Measurements from ENCODE around the gene GHRL. TPM values are rescaled to one million over a fixed set of nuclear protein-coding genes. Genes with fewer than 3 reads are reported as not detected.
A peak's percentile ranks its signal among the peaks of the same experiment; 100 is the strongest.

GHRL gene
- total RNA-seq, 1 donor from 2014 or later: 2.2 TPM

DNA sequence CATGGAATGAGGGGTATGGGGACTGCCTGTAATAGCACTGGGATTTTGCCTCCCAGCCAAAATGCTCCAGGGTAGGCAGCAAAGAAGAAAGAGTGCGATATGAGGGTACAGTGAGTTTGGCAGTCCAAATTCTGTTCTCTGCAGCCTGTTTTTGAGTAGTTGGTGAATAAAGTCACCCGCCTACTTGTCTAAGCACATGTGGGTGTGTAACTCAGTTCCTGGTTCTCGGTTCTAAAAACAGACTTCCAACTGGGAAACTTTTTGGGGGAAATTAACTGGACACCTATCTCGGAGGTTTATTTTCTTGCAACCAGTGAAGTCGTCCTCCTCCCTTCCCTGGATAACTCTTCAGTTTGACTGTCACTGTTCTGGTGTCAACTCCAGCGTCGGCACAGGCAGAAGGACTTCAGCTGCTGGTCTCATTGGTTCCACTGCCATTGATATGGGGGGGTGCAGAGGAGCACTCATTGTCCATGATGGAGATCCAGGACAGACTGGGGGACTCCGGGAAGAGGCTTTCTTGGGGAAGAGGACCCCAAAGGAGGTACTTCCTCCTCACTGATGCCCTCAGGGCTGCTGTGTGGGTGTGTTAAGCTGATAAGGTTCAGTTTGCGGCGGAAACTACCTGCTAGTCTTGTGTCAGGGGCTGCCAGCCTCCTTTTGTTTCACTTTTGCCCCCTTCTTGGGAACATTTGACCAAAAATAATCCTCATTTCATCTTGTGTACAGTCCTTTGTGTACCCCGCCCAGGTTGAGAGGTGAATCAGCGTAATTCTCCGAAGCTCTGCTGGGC is 13.2 kb downstream of the GHRL start:
- Histone ChIP-seq H3K4me3 (no peak overlapping the region), H3K27me3 (no peaks in the 10 kb centered on the region), H3K4me1 (no peaks in the 10 kb centered on the region), H3K36me3 (peaks cover 68% of the 10 kb centered on the region), H3K9me3 (no peaks in the 10 kb centered on the region), H3K27ac (no peak overlapping the region)
- TF ChIP-seq, protein P1, sequence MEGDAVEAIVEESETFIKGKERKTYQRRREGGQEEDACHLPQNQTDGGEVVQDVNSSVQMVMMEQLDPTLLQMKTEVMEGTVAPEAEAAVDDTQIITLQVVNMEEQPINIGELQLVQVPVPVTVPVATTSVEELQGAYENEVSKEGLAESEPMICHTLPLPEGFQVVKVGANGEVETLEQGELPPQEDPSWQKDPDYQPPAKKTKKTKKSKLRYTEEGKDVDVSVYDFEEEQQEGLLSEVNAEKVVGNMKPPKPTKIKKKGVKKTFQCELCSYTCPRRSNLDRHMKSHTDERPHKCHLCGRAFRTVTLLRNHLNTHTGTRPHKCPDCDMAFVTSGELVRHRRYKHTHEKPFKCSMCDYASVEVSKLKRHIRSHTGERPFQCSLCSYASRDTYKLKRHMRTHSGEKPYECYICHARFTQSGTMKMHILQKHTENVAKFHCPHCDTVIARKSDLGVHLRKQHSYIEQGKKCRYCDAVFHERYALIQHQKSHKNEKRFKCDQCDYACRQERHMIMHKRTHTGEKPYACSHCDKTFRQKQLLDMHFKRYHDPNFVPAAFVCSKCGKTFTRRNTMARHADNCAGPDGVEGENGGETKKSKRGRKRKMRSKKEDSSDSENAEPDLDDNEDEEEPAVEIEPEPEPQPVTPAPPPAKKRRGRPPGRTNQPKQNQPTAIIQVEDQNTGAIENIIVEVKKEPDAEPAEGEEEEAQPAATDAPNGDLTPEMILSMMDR (IDR thresholded peaks at IDR 0.05): no peak
- ATAC-seq: no peak
- peak; percentile 18 for DNase-seq
- intact Hi-C loops (cut with DNase I): no loop called here

DNA sequence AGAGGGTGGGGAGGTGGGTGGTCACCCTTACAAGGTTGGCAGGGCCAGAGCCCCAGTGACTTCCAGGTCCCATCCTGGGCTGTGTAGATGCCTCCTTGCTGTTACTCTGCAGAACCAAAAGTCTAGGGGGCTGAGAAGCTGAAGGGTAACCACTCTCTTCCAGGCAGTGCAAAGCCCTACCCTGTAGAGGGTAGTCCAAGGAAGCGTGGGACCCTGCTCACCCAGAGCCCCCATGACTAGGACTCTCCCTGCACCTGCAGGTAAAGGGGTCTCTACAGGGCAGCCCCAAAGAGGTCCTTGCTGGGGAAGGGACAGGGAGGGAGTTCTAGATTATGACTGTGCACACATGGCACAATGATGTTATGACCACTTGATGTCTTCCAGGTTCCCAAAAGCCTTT is 14.2 kb downstream of the GHRL start:
- H3K27me3 ChIP-seq: no peaks in the 10 kb centered on the region

DNA sequence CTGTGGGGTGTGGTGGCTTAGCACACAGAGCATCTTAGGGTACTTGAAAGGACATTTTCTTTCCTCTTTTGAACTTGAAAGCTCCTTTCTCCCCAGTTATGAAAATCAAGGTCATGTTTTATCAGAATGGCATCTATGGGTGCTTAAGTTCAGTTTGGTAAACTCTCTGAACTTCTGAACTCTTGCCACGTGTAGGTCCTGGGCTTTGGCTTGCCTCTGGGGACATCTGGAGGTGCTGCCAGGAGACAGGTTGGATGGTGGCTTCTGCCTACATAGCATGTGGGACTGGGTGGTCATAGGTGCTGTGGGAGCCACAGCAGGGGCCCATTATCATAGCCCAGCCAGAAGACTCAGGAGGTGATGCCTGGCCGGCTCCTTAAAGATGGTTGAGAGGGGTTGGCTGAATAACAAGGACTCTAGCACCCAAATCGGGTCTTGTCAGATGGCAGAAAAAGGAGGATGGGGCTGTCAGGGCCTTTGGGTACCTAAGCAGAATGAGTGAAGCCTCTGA is 15.6 kb downstream of the GHRL start:
- Histone ChIP-seq H3K9me3 (no peaks in the 10 kb centered on the region), H3K36me3 (peaks cover 73% of the 10 kb centered on the region), H3K27me3 (no peaks in the 10 kb centered on the region), H3K4me3 (no peak overlapping the region), H3K27ac (no peak overlapping the region), H3K4me1 (peaks cover 14% of the 10 kb centered on the region)
- TF ChIP-seq, protein P1 (IDR thresholded peaks at IDR 0.05): no peak
- no peak for DNase-seq
- intact Hi-C loops (cut with DNase I): no loop called here
- no peak for ATAC-seq

More for the DNA sequence above, 14.2 kb downstream of the GHRL start:
- H3K9me3 ChIP-seq: no peaks in the 10 kb centered on the region
- peaks cover 7% of the 10 kb centered on the region for H3K4me1 ChIP-seq
- peak; percentile 7 for DNase-seq
- peaks cover 72% of the 10 kb centered on the region for H3K36me3 ChIP-seq
- TF ChIP-seq, protein P1 (IDR thresholded peaks at IDR 0.05): no peak
- no peak for ATAC-seq
- H3K27ac ChIP-seq: no peak overlapping the region
- H3K4me3 ChIP-seq: no peak overlapping the region
- intact Hi-C loops (cut with DNase I): no loop called here

DNA sequence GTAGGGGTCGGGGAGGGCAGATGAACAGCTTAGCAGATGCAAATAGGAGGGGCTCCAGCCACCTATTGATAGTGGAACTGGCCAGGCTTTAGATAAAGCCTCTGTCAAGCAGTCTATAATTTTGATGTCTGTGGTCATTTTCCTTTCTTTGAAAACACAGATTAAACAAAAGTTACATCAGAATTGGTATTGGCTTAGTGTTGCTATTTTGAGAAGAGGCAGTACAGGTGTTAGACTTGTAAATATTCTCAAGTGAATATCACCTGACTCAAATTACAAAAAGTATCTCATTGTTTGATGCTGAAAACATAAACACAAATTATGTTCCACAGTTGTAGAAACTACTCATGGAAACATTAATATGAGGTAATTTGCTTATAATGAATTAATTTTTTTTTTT is 18.1 kb downstream of the GHRL start:
- H3K4me1 ChIP-seq: peaks cover 14% of the 10 kb centered on the region
- TF ChIP-seq, protein P1 (IDR thresholded peaks at IDR 0.05): no peak
- ATAC-seq: no peak
- DNase-seq: no peak
- no peak overlapping the region for H3K27ac ChIP-seq
- intact Hi-C loops (cut with DNase I): no loop called here
- no peaks in the 10 kb centered on the region for H3K27me3 ChIP-seq
- H3K36me3 ChIP-seq: peaks cover 86% of the 10 kb centered on the region
- H3K9me3 ChIP-seq: no peaks in the 10 kb centered on the region
- no peak overlapping the region for H3K4me3 ChIP-seq

DNA sequence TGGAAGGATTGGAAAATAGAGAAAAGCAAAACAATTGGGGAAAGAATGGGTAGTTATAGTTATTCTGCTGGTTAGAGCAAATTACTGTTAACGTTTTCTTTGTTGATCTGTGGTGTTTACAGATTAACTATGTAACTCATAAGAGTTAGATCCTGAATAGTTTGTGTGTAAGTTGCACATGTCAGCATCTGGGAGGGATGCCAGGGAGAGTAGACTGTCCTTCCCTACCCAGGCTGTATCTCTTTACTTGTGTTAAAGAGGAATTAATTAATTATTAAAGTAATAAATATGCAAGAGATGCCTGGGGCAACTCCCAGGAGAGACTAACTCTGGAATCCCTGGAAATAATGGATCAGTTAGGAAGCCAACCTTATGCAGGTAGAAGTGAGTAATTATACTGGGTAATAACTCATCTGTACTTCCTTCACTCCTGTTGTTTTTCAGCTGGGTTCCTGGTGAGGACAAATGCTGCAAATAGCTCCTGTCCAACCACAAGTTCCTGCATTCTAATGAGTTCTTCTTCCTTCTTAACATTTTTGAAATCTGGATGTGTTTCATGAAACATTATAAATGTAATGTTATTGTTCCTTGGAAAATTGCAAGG is 18.9 kb downstream of the GHRL start:
- TF ChIP-seq, protein P1 (IDR thresholded peaks at IDR 0.05): no peak
- Histone ChIP-seq H3K4me3 (no peak overlapping the region), H3K9me3 (no peaks in the 10 kb centered on the region), H3K27ac (no peak overlapping the region), H3K36me3 (peaks cover 84% of the 10 kb centered on the region), H3K27me3 (no peaks in the 10 kb centered on the region), H3K4me1 (peaks cover 18% of the 10 kb centered on the region)
- intact Hi-C loops (cut with DNase I): no loop called here
- no peak for ATAC-seq
- no peak for DNase-seq
